AG10803 (cell line): Measurements from ENCODE around the gene PBRM1.
"Not testable (repeated sequence)": the region's sequence is repeated elsewhere in the genome, so short reads cannot be mapped to it uniquely, and the experiment has no call there.

Experiments
- DNase-seq: peaks from one replicate; pipeline ENCODE4 v3.0.0; 2010; ENCODE audit warnings: low read depth
- H3K4me3 ChIP-seq: 2 replicates; pipeline ENCODE4 v1.5.1; 2011; ENCODE audit warnings: mild to moderate bottlenecking, low read length, control low read depth
- TF ChIP-seq, protein P1 (sequence below): conservative IDR thresholded peaks from 2 replicates; pipeline ENCODE4 v1.5.1; 2011; ENCODE audit warnings: mild to moderate bottlenecking, low read length, control low read depth, inconsistent platforms

Gene PBRM1

DNA sequence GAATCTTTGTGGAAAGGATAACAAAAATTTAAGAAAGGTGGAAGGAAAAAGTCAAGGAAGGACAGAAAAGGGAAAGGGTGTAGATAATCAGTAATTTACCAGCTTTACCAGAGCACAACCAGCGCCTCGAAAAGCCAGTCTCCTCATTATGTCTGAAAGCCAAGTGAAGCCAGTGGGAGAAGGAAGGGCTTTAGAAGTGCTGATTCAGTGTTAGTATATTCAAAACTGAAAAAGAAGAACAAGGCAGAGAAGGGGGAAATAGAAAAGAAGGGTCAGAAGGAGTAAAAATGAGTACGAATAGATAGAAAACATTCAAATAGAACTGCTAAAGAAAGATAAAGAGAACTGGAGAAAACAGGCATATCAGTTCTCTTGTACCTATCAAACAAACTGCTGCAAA lies 4.1 kb downstream of the PBRM1 start:
- TF ChIP-seq, protein P1, sequence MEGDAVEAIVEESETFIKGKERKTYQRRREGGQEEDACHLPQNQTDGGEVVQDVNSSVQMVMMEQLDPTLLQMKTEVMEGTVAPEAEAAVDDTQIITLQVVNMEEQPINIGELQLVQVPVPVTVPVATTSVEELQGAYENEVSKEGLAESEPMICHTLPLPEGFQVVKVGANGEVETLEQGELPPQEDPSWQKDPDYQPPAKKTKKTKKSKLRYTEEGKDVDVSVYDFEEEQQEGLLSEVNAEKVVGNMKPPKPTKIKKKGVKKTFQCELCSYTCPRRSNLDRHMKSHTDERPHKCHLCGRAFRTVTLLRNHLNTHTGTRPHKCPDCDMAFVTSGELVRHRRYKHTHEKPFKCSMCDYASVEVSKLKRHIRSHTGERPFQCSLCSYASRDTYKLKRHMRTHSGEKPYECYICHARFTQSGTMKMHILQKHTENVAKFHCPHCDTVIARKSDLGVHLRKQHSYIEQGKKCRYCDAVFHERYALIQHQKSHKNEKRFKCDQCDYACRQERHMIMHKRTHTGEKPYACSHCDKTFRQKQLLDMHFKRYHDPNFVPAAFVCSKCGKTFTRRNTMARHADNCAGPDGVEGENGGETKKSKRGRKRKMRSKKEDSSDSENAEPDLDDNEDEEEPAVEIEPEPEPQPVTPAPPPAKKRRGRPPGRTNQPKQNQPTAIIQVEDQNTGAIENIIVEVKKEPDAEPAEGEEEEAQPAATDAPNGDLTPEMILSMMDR = no peak
- H3K4me3 ChIP-seq = no peak overlapping the region
- DNase-seq = no peak

DNA sequence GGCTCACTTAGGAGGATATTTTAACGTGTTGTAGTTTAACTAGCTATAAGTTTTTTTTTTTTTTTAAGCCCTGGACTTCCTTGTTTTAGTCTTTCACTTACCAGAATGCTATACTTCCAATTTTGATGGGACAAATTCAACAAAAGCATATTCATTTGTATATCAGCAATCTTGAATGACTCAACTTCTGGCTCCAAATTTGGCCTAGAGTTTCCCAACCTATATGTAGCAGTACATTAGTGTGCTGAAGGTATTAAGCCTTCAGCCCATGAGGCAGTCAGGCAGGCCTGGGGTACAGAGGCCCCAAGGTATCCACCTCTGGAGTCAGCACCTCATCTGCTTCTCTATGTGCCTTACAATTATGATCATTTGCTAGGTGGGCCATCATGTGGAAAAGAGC lies 5.9 kb downstream of the PBRM1 start:
- TF ChIP-seq, protein P1 = no peak
- H3K4me3 ChIP-seq = no peak overlapping the region

DNA sequence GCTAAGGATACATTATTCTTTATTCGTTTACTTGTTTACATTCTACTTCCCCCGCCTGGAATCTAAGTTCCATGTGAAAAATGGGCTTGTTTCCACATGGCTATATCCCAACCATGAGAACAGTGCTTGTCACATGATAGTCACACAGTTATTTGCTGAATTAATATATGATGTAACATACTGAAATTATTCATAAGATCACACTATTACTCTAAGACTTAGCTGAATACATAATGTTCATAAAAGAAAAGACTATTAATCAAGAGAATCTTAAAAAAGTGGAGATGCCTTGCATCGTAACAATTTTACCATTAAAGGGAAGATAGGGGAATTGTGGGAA lies 6.5 kb downstream of the PBRM1 start:
- peak; percentile 74 for DNase-seq
- TF ChIP-seq, protein P1 = no peak
- no peak overlapping the region for H3K4me3 ChIP-seq

More for the DNA sequence above, 5.9 kb downstream of the PBRM1 start:
- DNase-seq = no peak

DNA sequence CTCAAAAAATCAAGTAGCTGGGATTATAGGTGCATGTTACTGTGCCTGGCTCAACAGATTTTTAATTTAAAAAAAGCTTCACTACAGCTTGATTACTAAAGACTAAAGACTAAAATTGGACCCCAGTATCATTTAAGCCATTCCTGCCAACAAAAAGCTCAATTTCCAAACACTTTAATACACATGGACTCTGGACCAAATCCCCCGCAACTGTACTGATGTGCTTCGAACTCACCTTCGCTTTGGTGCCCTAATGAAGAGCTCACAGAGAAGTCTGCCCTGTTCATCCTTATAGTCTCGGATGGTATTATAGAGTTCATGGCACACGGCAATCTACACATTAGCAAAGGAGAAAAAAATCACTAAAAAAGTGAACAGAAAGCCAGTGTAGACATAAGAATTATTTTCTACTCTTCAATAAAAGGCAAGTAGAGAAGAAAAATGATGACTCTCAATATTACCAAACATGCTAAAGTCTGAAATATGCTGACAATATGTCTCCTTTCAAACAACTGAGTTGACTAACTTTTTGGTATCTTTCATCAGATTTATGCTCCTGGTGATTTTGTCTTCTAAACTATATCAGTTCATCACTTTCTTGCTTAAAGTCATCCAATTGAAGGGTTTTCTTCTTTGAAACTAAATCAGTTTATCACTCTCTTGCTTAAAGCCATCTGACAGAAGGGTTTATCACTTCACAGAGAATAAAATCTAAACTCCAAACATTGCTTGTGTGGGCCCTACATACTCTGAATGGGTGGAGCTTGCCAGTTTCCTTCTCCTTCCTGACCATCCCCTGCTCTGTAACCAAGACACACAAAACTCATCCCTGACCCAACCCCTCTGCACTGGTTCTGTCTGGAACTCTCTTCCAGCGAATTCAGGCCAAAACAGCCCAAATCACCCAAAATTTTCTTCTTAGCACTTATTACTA lies 7.2 kb downstream of the PBRM1 start:
- no peak for DNase-seq
- no peak overlapping the region for H3K4me3 ChIP-seq
- TF ChIP-seq, protein P1 = no peak

DNA sequence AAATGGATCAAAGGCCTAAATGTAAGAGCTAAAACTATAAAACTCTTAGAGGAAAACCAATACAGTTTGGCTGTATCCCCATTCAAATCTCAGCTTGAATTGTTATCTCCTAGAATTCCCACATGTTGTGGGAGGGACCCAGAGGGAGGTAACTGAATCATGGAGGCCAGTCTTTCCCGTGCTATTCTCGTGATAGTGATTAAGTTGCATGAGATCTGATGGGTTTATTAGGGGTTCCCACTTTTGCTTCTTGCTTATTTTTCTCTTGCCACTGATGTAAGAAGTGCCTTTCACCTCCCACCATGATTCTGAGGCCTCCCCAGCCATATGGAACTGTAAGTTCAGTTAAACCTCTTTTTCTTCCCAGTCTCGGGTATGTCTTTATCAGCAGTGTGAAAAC lies 9.5 kb downstream of the PBRM1 start:
- DNase-seq, H3K4me3 ChIP-seq: not testable (repeated sequence)

DNA sequence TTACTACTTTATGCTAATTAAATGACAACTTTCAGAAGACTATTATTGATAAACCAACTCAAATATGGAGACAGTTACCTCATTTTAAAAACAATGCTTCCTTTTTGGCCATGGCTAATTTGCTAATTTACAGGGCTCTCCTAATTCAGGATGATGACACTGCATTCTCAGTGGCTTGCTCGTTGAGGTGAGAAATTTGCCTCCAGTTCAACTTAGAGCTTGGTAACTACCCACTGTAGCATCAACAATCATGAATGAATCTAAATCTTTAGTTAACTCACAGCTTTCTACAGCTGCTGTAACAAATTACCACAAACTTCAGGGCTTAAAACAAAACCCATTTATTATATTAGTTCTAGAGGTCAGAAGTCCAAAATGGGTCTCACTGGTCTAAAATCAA lies 14.0 kb downstream of the PBRM1 start:
- H3K4me3 ChIP-seq = no peak overlapping the region
- TF ChIP-seq, protein P1 = no peak
- DNase-seq = peak; percentile 43

DNA sequence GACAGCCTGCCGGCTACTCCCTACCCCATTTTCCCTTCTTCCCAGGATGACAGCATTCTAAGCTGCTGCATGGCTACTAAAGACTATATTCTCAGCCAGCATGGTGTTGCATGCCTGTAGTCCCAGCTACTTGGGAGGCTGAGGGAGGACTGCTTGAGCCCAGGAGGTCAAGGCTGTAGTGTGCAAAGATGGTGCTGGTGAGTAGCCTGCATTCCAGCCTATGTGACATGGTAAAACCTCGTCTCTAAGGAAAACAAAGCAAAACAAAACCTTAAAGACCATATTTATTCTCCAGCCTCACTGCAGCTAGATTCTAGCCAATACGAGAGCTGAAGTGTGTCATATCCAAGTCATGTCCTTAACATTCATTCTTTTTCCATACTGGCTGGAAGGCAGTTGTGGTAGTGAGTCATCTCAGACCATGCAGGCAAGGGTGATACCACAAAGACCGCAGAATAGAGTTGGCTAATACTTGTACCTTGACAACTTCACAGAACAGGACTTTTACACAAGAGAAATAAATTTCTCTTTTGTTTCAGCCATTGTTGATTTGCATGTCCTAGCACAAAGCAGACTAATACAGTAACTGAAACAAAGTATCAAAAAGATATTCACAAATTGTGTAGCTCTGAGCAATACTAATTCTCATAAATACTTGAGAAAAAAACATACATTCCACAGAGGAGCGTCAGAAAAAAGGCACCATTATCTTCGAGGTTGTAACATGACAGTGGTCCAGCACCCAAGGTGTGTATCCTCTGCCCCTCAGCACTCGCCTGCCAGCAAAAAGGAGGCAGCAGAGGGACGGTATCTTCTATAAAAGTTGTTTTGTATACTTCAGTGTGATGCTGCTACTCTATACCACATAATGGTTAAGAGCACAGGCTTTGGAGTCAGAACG lies 14.8 kb downstream of the PBRM1 start:
- TF ChIP-seq, protein P1 = no peak
- DNase-seq = peak; percentile 100
- no peak overlapping the region; the same call in 1 of the 2 replicates for H3K4me3 ChIP-seq
